GM12878 (cell line): ENCODE data around the gene SLC1A7. TPM values are rescaled to one million over a fixed set of nuclear protein-coding genes. Genes with fewer than 3 reads are reported as not detected.

Experiments used
- ATAC-seq: fragments of 200-7000 bp; cut with Tn5 transposase; 3 replicates; pipeline ENCODE4 v1.9.1; 2020; ENCODE audit warnings: mild to moderate bottlenecking, moderate library complexity
- BruUV-seq: library from RNA; stranded (reverse); fragments of 400-500 nt; replicated peaks from 2 replicates; lab custom pipeline; 2021; lab: Mats Ljungman, UMichigan
- CTCF ChIA-PET: fragments of 300-600 bp; sonication (Branson Sonifier 250); formaldehyde crosslinking; extraction: SDS; loops from one replicate; lab custom pipeline; 2021; ENCODE audit warnings: inconsistent platforms; lab: Yijun Ruan, JAX
- POLR2A ChIA-PET: fragments of 350-600 bp; formaldehyde crosslinking; extraction: SDS; loops from one replicate; lab custom pipeline; 2021; ENCODE audit warnings: inconsistent platforms; lab: Charles Lee
- RAD21 ChIA-PET: fragments of 300-600 bp; sonication (Branson Sonifier 250); formaldehyde crosslinking; loops from one replicate; lab custom pipeline; 2023; ENCODE audit warnings: antibody characterized with exemption; ENCODE audit not compliant: unreplicated experiment; lab: Charles Lee
- SMC1A ChIA-PET: fragments of 300-600 bp; sonication (Branson Sonifier 250); formaldehyde crosslinking; loops from one replicate; lab custom pipeline; 2023; ENCODE audit not compliant: unreplicated experiment, uncharacterized antibody; lab: Charles Lee
- DNase-seq: peaks from one replicate; pipeline ENCODE4 v3.0.0-alpha.2; 2011; ENCODE audit warnings: low read depth, low spot score
- FAIRE-seq: peaks from 3 replicates; lab custom pipeline; 2011; peaks lifted over from hg19 to GRCh38; lab: Jason Lieb, UNC
- H2AFZ ChIP-seq: 2 replicates; pipeline ENCODE4 v1.6.0; 2011; ENCODE audit warnings: low read depth, low read length, control low read depth; ENCODE audit not compliant: control insufficient read depth
- H3K27ac ChIP-seq: 2 replicates; pipeline ENCODE4 v1.5.1; 2011; ENCODE audit warnings: control low read depth; ENCODE audit not compliant: control insufficient read depth, insufficient read depth
- H3K27me3 ChIP-seq, 2 experiments: replicated peaks in 1 of 2; 2 replicates each; pipeline versions ENCODE4 v1.6.0 to v1.6.1; 2011; ENCODE audit warnings: low read length in 1 of 2; ENCODE audit not compliant: control insufficient read depth in 2 of 2, insufficient read depth in 2 of 2
- H3K36me3 ChIP-seq, 2 experiments: 2 replicates each; pipeline ENCODE4 v1.5.1; 2011; ENCODE audit warnings: low read length in 1 of 2; ENCODE audit not compliant: control insufficient read depth in 2 of 2, insufficient read depth in 2 of 2
- H3K4me1 ChIP-seq: 2 replicates; pipeline ENCODE4 v1.6.1; 2011; ENCODE audit warnings: mild to moderate bottlenecking, low read length, moderate library complexity, mixed read lengths; ENCODE audit not compliant: control insufficient read depth, insufficient read depth
- H3K4me2 ChIP-seq: 2 replicates; pipeline ENCODE4 v1.6.0; 2011; ENCODE audit warnings: control low read depth; ENCODE audit not compliant: control insufficient read depth, insufficient read depth
- H3K4me3 ChIP-seq: fragments of 200-600 bp; sonication (generic); 2 replicates; pipeline ENCODE4 v1.5.1; 2016
- H3K79me2 ChIP-seq: 2 replicates; pipeline ENCODE4 v1.6.0; 2011; ENCODE audit warnings: low read length; ENCODE audit not compliant: control insufficient read depth, insufficient read depth
- H3K9ac ChIP-seq: 2 replicates; pipeline ENCODE4 v1.8.0; 2011; ENCODE audit warnings: low read length, control low read depth, mixed read lengths; ENCODE audit not compliant: control insufficient read depth, insufficient read depth
- H3K9me3 ChIP-seq: replicated peaks from 3 replicates; pipeline ENCODE4 v1.5.1; 2011; ENCODE audit warnings: mild to moderate bottlenecking, low read length; ENCODE audit not compliant: control insufficient read depth, insufficient read depth
- H4K20me1 ChIP-seq: 2 replicates; pipeline ENCODE4 v1.6.0; 2011; ENCODE audit not compliant: control insufficient read depth, insufficient read depth
- CHD2 ChIP-seq: IDR thresholded peaks from 2 replicates; pipeline ENCODE4 v1.6.1; 2011; ENCODE audit warnings: low read depth, low read length, improper control_type of control experiment, borderline replicate concordance
- CUX1 ChIP-seq: IDR thresholded peaks from 2 replicates; pipeline ENCODE4 v1.6.1; 2012; ENCODE audit warnings: improper control_type of control experiment, low read depth, low read length; ENCODE audit not compliant: insufficient replicate concordance
- E2F8 ChIP-seq: fragments of 450-650 bp; IDR thresholded peaks from 2 replicates; pipeline ENCODE4 v1.6.1; 2018; ENCODE audit warnings: mild to moderate bottlenecking, low read depth, moderate library complexity; ENCODE audit not compliant: partially characterized antibody
- EGR1 ChIP-seq, 2 experiments: IDR thresholded peaks; 1 replicate in 1 of 2; 2 replicates in 1 of 2; pipeline ENCODE4 v1.6.1; 2011 to 2012; ENCODE audit warnings: low read depth in 2 of 2, low read length in 2 of 2, borderline replicate concordance in 1 of 2, mild to moderate bottlenecking in 1 of 2, moderate library complexity in 1 of 2
- IRF3 ChIP-seq: fragments of 450-650 bp; IDR thresholded peaks from 2 replicates; pipeline ENCODE4 v1.6.1; 2014; ENCODE audit warnings: mild to moderate bottlenecking
- MYB ChIP-seq: fragments of 150-350 bp; IDR thresholded peaks from 2 replicates; pipeline ENCODE4 v1.6.1; 2014; ENCODE audit warnings: mild to moderate bottlenecking, low read depth, low read length, borderline replicate concordance
- SMARCA5 ChIP-seq: fragments of 450-650 bp; IDR thresholded peaks from 2 replicates; pipeline ENCODE4 v1.6.1; 2017; ENCODE audit warnings: mild to moderate bottlenecking
- SRF ChIP-seq, 2 experiments: IDR thresholded peaks; 2 replicates each; pipeline ENCODE4 v1.6.1; 2011; ENCODE audit warnings: low read depth in 2 of 2, low read length in 2 of 2, mild to moderate bottlenecking in 1 of 2, moderate library complexity in 1 of 2
- ZBED1 ChIP-seq: IDR thresholded peaks from 2 replicates; pipeline ENCODE4 v1.6.1; 2016; ENCODE audit warnings: borderline replicate concordance
- ZSCAN29 ChIP-seq: fragments of 450-650 bp; IDR thresholded peaks from 2 replicates; pipeline ENCODE4 v1.6.1; 2017; ENCODE audit warnings: mild to moderate bottlenecking, moderate library complexity
- WGBS: methylation state at CpG from one replicate; pipeline ENCODE4 v1.1.6; 2016; ENCODE audit warnings: low lambda C conversion rate; ENCODE audit not compliant: insufficient replicate concordance, insufficient coverage; ENCODE audit errors: missing lambda C conversion rate; 5-methylcytosine and 5-hydroxymethylcytosine counted together
- in situ Hi-C: fragments of 300-500 bp; cut with MboI; formaldehyde crosslinking; loops from 9 replicates; pipeline ENCODE4 v1.14.3; 2018; ENCODE audit warnings: mixed read lengths
- intact Hi-C: fragments of 100-400 bp; cut with micrococcal nuclease; formaldehyde crosslinking; loops from one replicate; pipeline ENCODE4 v1.14.2; 2022; ENCODE audit not compliant: unreplicated experiment
- polyA plus RNA-seq, 11 experiments: library from polyadenylated mRNA; depleted of rRNA in 4 of 11; unstranded in 6 of 11; stranded (reverse) in 5 of 11; fragments of >200 nt; fragmentation: Nextera tagmentation in 4 of 11; fragmentation: Illumina TruSeq in 1 of 11; extraction: Ambion mirVana in 4 of 11; extraction: Trizol in 1 of 11; gene quantifications; 1 replicate in 1 of 11; 2 replicates in 10 of 11; pipeline versions ENCODE4 v1.2.1 to v1.2.3, GENCODE V29; 2011 to 2016; ENCODE audit warnings: inconsistent platforms in 2 of 11, missing spikeins in 2 of 11, low read depth in 1 of 11
- total RNA-seq, 4 experiments: library from RNA; depleted of rRNA in 3 of 4; stranded (reverse); fragments of >200 nt in 3 of 4; fragmentation: Illumina TruSeq in 1 of 4; extraction: Trizol in 1 of 4; gene quantifications; 2 replicates each; pipeline versions ENCODE4 v1.2.1 to v1.2.3, GENCODE V29; 2013 to 2021

The SLC1A7 gene
- total and polyA plus RNA-seq, 10 of the 15 experiments (the other 5 are each of a cell fraction or from before 2014, with no cell fraction given), result not detected

- no peak for TF ChIP-seq E2F8
- no peak for TF ChIP-seq EGR1 (IDR thresholded peaks at IDR 0.05; ENCODE audit: borderline replicate concordance in 1 of 2, low read depth in 2 of 2, low read length in 2 of 2)
These were observed 13.1 kb upstream of the SLC1A7 start (continued) for GRCh38 chr1:53155534-53155933.

DNA sequence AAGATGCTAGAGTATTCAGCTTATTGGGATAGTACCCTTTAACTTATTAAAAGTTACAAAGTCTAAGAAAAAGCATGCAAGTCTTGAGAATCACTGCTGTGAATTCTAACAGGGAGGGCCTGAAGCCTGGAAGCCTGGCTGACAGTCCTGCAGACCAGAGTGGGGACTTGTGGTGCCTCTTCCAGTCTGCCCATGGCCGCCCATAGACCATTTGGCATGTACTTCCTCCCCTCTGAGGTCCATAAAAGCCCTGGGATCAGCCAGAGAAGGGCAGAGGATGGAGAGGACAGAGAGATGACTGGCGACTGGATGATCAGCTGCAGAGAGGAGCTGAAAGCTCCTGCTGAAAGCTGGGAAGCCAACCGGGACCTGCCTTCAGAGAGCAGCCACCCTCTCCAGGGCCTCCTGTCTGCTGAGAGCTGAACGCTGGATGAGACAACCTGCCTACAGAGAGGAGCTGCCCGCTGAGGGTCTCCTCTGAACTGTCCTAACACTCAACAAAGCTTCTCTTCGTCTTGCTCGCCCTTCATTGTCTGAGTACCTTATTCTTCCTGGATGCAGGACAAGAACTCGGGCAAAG, 12.5 kb upstream of the SLC1A7 start:
- Histone ChIP-seq H3K27ac (no peak overlapping the region), H3K4me1 (no peaks in the 10 kb centered on the region), H3K27me3 (peaks cover 0 to 1% of the 10 kb centered on the region in 2 experiments; a peak in 1 of 4 replicates), H4K20me1 (no peaks in the 10 kb centered on the region), H3K9me3 (no peaks in the 10 kb centered on the region), H2AFZ (no peak overlapping the region), H3K79me2 (no peaks in the 10 kb centered on the region), H3K9ac (no peak overlapping the region), H3K4me2 (no peak overlapping the region), H3K4me3 (no peak overlapping the region), H3K36me3 (no peaks in the 10 kb centered on the region)
- SMC1A ChIA-PET, result interaction anchor here (0.6 kb wide), 1 partner anchor 11 kb away, joined by 3 read pairs; no protein-coding TSS in a partner anchor
- POLR2A ChIA-PET, result no interaction called here
- RAD21 ChIA-PET, result no interaction called here
- no peak for FAIRE-seq
- in situ Hi-C loops, result no loop called here
- no TSS peak for BruUV-seq
- intact Hi-C loops, result no loop called here
- WGBS, result 20% methylated on average over 8 of the region's 8 CpGs
- TF ChIP-seq SMARCA5, result no peak
- TF ChIP-seq CHD2, result no peak
- TF ChIP-seq ZBED1, result no peak
- no peak for TF ChIP-seq ZSCAN29
- no peak for TF ChIP-seq MYB
- TF ChIP-seq CUX1, result no peak
- no peak for TF ChIP-seq SRF (IDR thresholded peaks at IDR 0.05; ENCODE audit: low read depth in 2 of 2, low read length in 2 of 2)
- no peak for TF ChIP-seq EGR1 (IDR thresholded peaks at IDR 0.05; ENCODE audit: borderline replicate concordance in 1 of 2, low read depth in 2 of 2, low read length in 2 of 2)
- TF ChIP-seq IRF3, result no peak
- CTCF ChIA-PET, result interaction anchor here (1.3 kb wide), 2 partner anchors 16 to 27 kb away, joined by 3 read pairs; no protein-coding TSS in a partner anchor
- no peak for DNase-seq
- no peak for ATAC-seq
